Measurements from ENCODE around the gene NBL1. TPM values are rescaled to one million over a fixed set of nuclear protein-coding genes. Genes with fewer than 3 reads are reported as not detected.

NBL1 gene
- polyA plus RNA-seq, 3 donors = 0.07 TPM; not detected in 2

GRCh38 chr1:19668888-19669287, 24.8 kb downstream of the NBL1 start:
- Histone ChIP-seq H3K36me3 (replicated peaks in 1 of 2; ENCODE audit: control insufficient read depth in 1 of 2, insufficient read depth in 2 of 2, low read length in 2 of 2) (no peaks in the 10 kb centered on the region), H3K4me2 (replicated peaks; ENCODE audit: extremely low read depth, low read length, poor library complexity, severe bottlenecking) (no peak overlapping the region), H4K20me1 (ENCODE audit: insufficient read depth, low read length) (no peaks in the 10 kb centered on the region), H2AFZ (ENCODE audit: insufficient read depth, low read depth, low read length, poor library complexity, severe bottlenecking) (no peak overlapping the region), H3K4me3 (replicated peaks in 1 of 3; ENCODE audit: low read depth in 2 of 3, low read length in 3 of 3) (no peak overlapping the region), H3K9me3 (replicated peaks in 1 of 2; ENCODE audit: control insufficient read depth in 1 of 2, insufficient read depth in 1 of 2, low read length in 2 of 2) (peaks cover 0 to 6% of the 10 kb centered on the region in 2 donors), H3K4me1 (ENCODE audit: control insufficient read depth in 1 of 2, insufficient read depth in 2 of 2, low read length in 2 of 2) (no peaks in the 10 kb centered on the region), H3K9ac (ENCODE audit: insufficient read depth, low read length, poor library complexity, severe bottlenecking) (no peak overlapping the region), H3K27ac (ENCODE audit: low read depth in 1 of 2, low read length in 2 of 2) (no peak overlapping the region), H3K27me3 (ENCODE audit: control insufficient read depth in 2 of 2, insufficient read depth in 2 of 2, low read length in 2 of 2) (peaks cover 17 to 41% of the 10 kb centered on the region in 2 donors), H3K79me2 (ENCODE audit: insufficient read depth, low read length) (no peaks in the 10 kb centered on the region)
- H3K4me3 Mint-ChIP-seq = no peak overlapping the region
- peaks cover 0 to 15% (median 0%) of the 10 kb centered on the region in 7 donors for H3K9me3 Mint-ChIP-seq
- TF ChIP-seq CTCF (IDR thresholded peaks at IDR 0.05) = no peak
- no peak for DNase-seq
- no peak overlapping the region for H3K27ac Mint-ChIP-seq
- WGBS (ENCODE audit: insufficient coverage) = 94% methylated on average over 4 of the region's 8 CpGs
- no peaks in the 10 kb centered on the region for H3K36me3 Mint-ChIP-seq
- peaks cover 31 to 57% (median 57%) of the 10 kb centered on the region in 3 donors for H3K27me3 Mint-ChIP-seq (ENCODE audit: low read depth in 3 of 3)
- intact Hi-C loops (cut with micrococcal nuclease) = no loop called here
- peaks cover 3% of the 10 kb centered on the region for H3K4me1 Mint-ChIP-seq

GRCh38 chr1:19670787-19671186, 26.7 kb downstream of the NBL1 start:
- peaks cover 23 to 47% (median 42%) of the 10 kb centered on the region in 3 donors for H3K27me3 Mint-ChIP-seq (ENCODE audit: low read depth in 3 of 3)
- intact Hi-C loops (cut with micrococcal nuclease) = no loop called here
- Histone ChIP-seq H3K79me2 (ENCODE audit: insufficient read depth, low read length) (no peaks in the 10 kb centered on the region), H3K4me1 (ENCODE audit: control insufficient read depth in 1 of 2, insufficient read depth in 2 of 2, low read length in 2 of 2) (no peaks in the 10 kb centered on the region), H4K20me1 (ENCODE audit: insufficient read depth, low read length) (no peaks in the 10 kb centered on the region), H3K9me3 (replicated peaks in 1 of 2; ENCODE audit: control insufficient read depth in 1 of 2, insufficient read depth in 1 of 2, low read length in 2 of 2) (no peaks in the 10 kb centered on the region), H3K27ac (ENCODE audit: low read depth in 1 of 2, low read length in 2 of 2) (no peak overlapping the region), H2AFZ (ENCODE audit: insufficient read depth, low read depth, low read length, poor library complexity, severe bottlenecking) (no peak overlapping the region), H3K4me2 (replicated peaks; ENCODE audit: extremely low read depth, low read length, poor library complexity, severe bottlenecking) (no peak overlapping the region), H3K27me3 (ENCODE audit: control insufficient read depth in 2 of 2, insufficient read depth in 2 of 2, low read length in 2 of 2) (peaks cover 8 to 27% of the 10 kb centered on the region in 2 donors), H3K4me3 (replicated peaks in 1 of 3; ENCODE audit: low read depth in 2 of 3, low read length in 3 of 3) (no peak overlapping the region), H3K9ac (ENCODE audit: insufficient read depth, low read length, poor library complexity, severe bottlenecking) (no peak overlapping the region), H3K36me3 (replicated peaks in 1 of 2; ENCODE audit: control insufficient read depth in 1 of 2, insufficient read depth in 2 of 2, low read length in 2 of 2) (no peaks in the 10 kb centered on the region)
- TF ChIP-seq CTCF (IDR thresholded peaks at IDR 0.05) = no peak
- no peak overlapping the region for H3K27ac Mint-ChIP-seq
- no peak for DNase-seq
- H3K4me1 Mint-ChIP-seq = peaks cover 3% of the 10 kb centered on the region
- H3K4me3 Mint-ChIP-seq = no peak overlapping the region
- no peaks in the 10 kb centered on the region for H3K36me3 Mint-ChIP-seq
- peaks cover 0 to 8% (median 0%) of the 10 kb centered on the region in 7 donors for H3K9me3 Mint-ChIP-seq
- 68% methylated on average over 2 of the region's 4 CpGs for WGBS (ENCODE audit: insufficient coverage)
